ENCODE results near the gene SHC3. TPM values are rescaled to one million over a fixed set of nuclear protein-coding genes. Genes with fewer than 3 reads are reported as not detected.

Gene SHC3
- total and polyA plus RNA-seq, 2 of the 4 experiments (the other 2 are of a cell fraction) = 4.5 to 13.3 TPM

GRCh38 chr9:89166852-89167251 is 11.8 kb downstream of the SHC3 start:
- Histone ChIP-seq H3K27me3 (ENCODE audit: control insufficient read depth, insufficient read depth, low read length) (no peaks in the 10 kb centered on the region), H4K91ac (ENCODE audit: insufficient read depth, low read depth, low read length) (no peak overlapping the region), H2BK20ac (ENCODE audit: low read depth, low read length) (no peak overlapping the region), H3K56ac (ENCODE audit: extremely low read depth, insufficient read depth, low read length) (no peak overlapping the region), H3K4me2 (ENCODE audit: low read depth, low read length) (no peak overlapping the region), H3K9me1 (ENCODE audit: insufficient read depth, low read length) (peaks cover 6% of the 10 kb centered on the region), H2BK120ac (ENCODE audit: low read depth, low read length) (no peak overlapping the region), H2AFZ (replicated peaks; ENCODE audit: low read length, poor library complexity) (no peak overlapping the region), H4K20me1 (ENCODE audit: insufficient read depth, low read length) (peaks cover 3% of the 10 kb centered on the region), H3K23ac (ENCODE audit: low read depth, low read length) (no peak overlapping the region), H4K5ac (ENCODE audit: low read depth, low read length) (no peak overlapping the region), H3K79me1 (ENCODE audit: low read depth in 1 of 2, low read length in 2 of 2) (peaks cover 24 to 54% of the 10 kb centered on the region in 2 experiments), H3K4me1 (ENCODE audit: control insufficient read depth, insufficient read depth, low read length) (no peaks in the 10 kb centered on the region), H2AK9ac (replicated peaks; ENCODE audit: low read depth, low read length, poor library complexity) (no peak overlapping the region), H3K4me3 (ENCODE audit: insufficient read depth, low read depth, low read length) (no peak overlapping the region), H2AK5ac (ENCODE audit: low read depth, low read length) (no peak overlapping the region), H2BK15ac (ENCODE audit: low read depth, low read length) (no peak overlapping the region), H2BK5ac (ENCODE audit: low read depth, low read length, poor library complexity, severe bottlenecking) (no peak overlapping the region), H4K8ac (ENCODE audit: low read depth in 2 of 2, low read length in 2 of 2) (no peak overlapping the region), H3K14ac (replicated peaks; ENCODE audit: low read depth, low read length) (no peak overlapping the region), H3K9me3 (ENCODE audit: control insufficient read depth, insufficient read depth, low read length) (no peaks in the 10 kb centered on the region), H3K36me3 (ENCODE audit: control insufficient read depth, insufficient read depth, low read length) (no peaks in the 10 kb centered on the region; the same call in none of the 2 replicates), H3K9ac (ENCODE audit: low read depth, low read length) (no peak overlapping the region), H3K18ac (ENCODE audit: low read depth, low read length) (no peak overlapping the region), H3K27ac (ENCODE audit: insufficient read depth, low read length) (no peak overlapping the region), H3K4ac (ENCODE audit: low read depth, low read length) (no peak overlapping the region)
- TF ChIP-seq MXI1 (IDR thresholded peaks at IDR 0.05; ENCODE audit: borderline replicate concordance, low read depth, low read length) (no peak), SMC3 (IDR thresholded peaks at IDR 0.05; ENCODE audit: low read depth, low read length) (no peak), RAD21 (IDR thresholded peaks at IDR 0.05; ENCODE audit: low read length) (no peak), RCOR1 (IDR thresholded peaks at IDR 0.05; ENCODE audit: insufficient replicate concordance, low read length) (no peak), CHD1 (IDR thresholded peaks at IDR 0.05; ENCODE audit: low read depth, low read length) (no peak), USF2 (IDR thresholded peaks at IDR 0.05; ENCODE audit: low read depth, low read length) (no peak), MAZ (IDR thresholded peaks at IDR 0.05; ENCODE audit: borderline replicate concordance, low read depth, low read length) (no peak), POLR2A (IDR thresholded peaks at IDR 0.05; ENCODE audit: low read depth, low read length) (no peak), CEBPB (IDR thresholded peaks at IDR 0.05; ENCODE audit: low read depth, low read length) (no peak), FOS (IDR thresholded peaks at IDR 0.05; ENCODE audit: low read depth, low read length) (no peak), RFX5 (IDR thresholded peaks at IDR 0.05; ENCODE audit: low read depth, low read length) (no peak)
- in situ Hi-C loops (cut with MboI; ENCODE audit: low sequenced_read_pairs) = no loop called here
- DNase-seq (no peak), ATAC-seq (ENCODE audit: low read depth) (no peak)
- intact Hi-C loops (cut with micrococcal nuclease) = no loop called here
- BruUV-seq (replicated peaks) = no TSS peak
- ChIA-PET POLR2A (ENCODE audit: unreplicated experiment) (no interaction called here), CTCF (no interaction called here)
- 50% methylated on average over 1 of the region's 4 CpGs; no CpG with 5 or more reads in 1 of the 2 experiments for WGBS, 2 experiments (ENCODE audit: extremely low coverage in 2 of 2, insufficient read length in 1 of 2)
- dilution Hi-C loops (cut with HindIII; ENCODE audit: low sequenced_read_pairs, unreplicated experiment) = no loop called here
